H1 (cell line): ENCODE data around the gene APC2. TPM values are rescaled to one million over a fixed set of nuclear protein-coding genes. Genes with fewer than 3 reads are reported as not detected.

Experiments used
- CBX8 ChIP-seq: fragments of 300-800, 300-1000 bp; sonication (generic); IDR thresholded peaks from 2 replicates; pipeline ENCODE4 v1.7.1; 2016; ENCODE audit warnings: low read depth, low read length, borderline replicate concordance
- polyA plus RNA-seq, 7 experiments: library from polyadenylated mRNA; depleted of rRNA in 3 of 7; stranded (reverse) in 5 of 7; unstranded in 2 of 7; fragments of >200 nt in 5 of 7; fragments of 200-250 nt in 2 of 7; gene quantifications; 1 replicate in 5 of 7; 2 replicates in 1 of 7; 4 replicates in 1 of 7; pipeline versions ENCODE4 v1.2.1 to v1.2.3, GENCODE V29; 2011 to 2013; ENCODE audit warnings: missing spikeins in 2 of 7, mixed read lengths in 2 of 7
- total RNA-seq: library from RNA; stranded (reverse); fragmentation: NEBNext Ultra II Directional; extraction: Animal tissue kit (Norgen Biotek cat#: 25700); gene quantifications from 2 replicates; pipeline ENCODE4 v1.2.1, GENCODE V29; 2021

Gene APC2
- total and polyA plus RNA-seq, 2 of the 8 experiments (the other 6 are each of a cell fraction or from before 2014, with no cell fraction given): 1.3 to 4.1 TPM

- no peak for TF ChIP-seq CBX8
- TF ChIP-seq, all 59 proteins: peak for 0
These were observed 18.0 kb upstream of the APC2 start (continued) for GRCh38 chr19:1431759-1432506.
